BJ (cell line): ENCODE measurements around the gene MRPS27. TPM values are rescaled to one million over a fixed set of nuclear protein-coding genes. Genes with fewer than 3 reads are reported as not detected.

Experiments used
- CTCF ChIA-PET: fragments of 350-600 bp; formaldehyde crosslinking; extraction: SDS; loops from one replicate; lab custom pipeline; 2021; ENCODE audit warnings: antibody characterized with exemption, inconsistent platforms; lab: Yijun Ruan, JAX
- POLR2A ChIA-PET: fragments of 300-600 bp; sonication (Branson Sonifier 250); formaldehyde crosslinking; extraction: SDS; loops from one replicate; lab custom pipeline; 2021; ENCODE audit warnings: antibody characterized with exemption; lab: Charles Lee
- DNase-seq: peaks from one replicate; pipeline ENCODE4 v3.0.0-alpha.2; 2011; ENCODE audit warnings: low read depth
- H3K27me3 ChIP-seq: 2 replicates; pipeline ENCODE4 v1.6.0; 2011; ENCODE audit warnings: low read length; ENCODE audit not compliant: control insufficient read depth, insufficient read depth
- H3K36me3 ChIP-seq: 2 replicates; pipeline ENCODE4 v1.5.1; 2011; ENCODE audit warnings: low read length; ENCODE audit not compliant: control insufficient read depth, insufficient read depth
- H3K4me3 ChIP-seq: 2 replicates; pipeline ENCODE4 v1.5.1; 2011; ENCODE audit warnings: low read depth, mild to moderate bottlenecking, control low read depth, low read length
- CTCF ChIP-seq: IDR thresholded peaks from 2 replicates; pipeline ENCODE4 v1.5.1; 2011; ENCODE audit warnings: low read depth, mild to moderate bottlenecking, control low read depth, inconsistent platforms, low read length, moderate library complexity; ENCODE audit not compliant: insufficient read depth
- polyA plus RNA-seq: library from polyadenylated mRNA; depleted of rRNA; stranded (reverse); fragments of >200 nt; gene quantifications from 2 replicates; pipeline ENCODE4 v1.2.3, GENCODE V29; 2011

The MRPS27 gene
- polyA plus RNA-seq, 1 experiment: 52.6 TPM

- H3K4me3 ChIP-seq: no peak overlapping the region
- ChIA-PET CTCF (interaction anchor here (0.6 to 5.5 kb wide), 35 partner anchors 9 to 584 kb away, joined by 3 to 65 read pairs (median 4); partner anchors contain the start of gene TNPO1), POLR2A (interaction anchor here (0.6 kb wide), 1 partner anchor 46 kb away, joined by 3 read pairs; no protein-coding TSS in a partner anchor)
- TF ChIP-seq CTCF: peak; percentile 80
- DNase-seq: no peak
- no peaks in the 10 kb centered on the region; the same call in none of the 2 replicates for H3K36me3 ChIP-seq
- no peaks in the 10 kb centered on the region for H3K27me3 ChIP-seq
Measured at GRCh38 chr5:72366324-72366976, 46.4 kb upstream of the MRPS27 start.

- Histone ChIP-seq H3K4me3 (no peak overlapping the region), H3K36me3 (no peaks in the 10 kb centered on the region; the same call in none of the 2 replicates), H3K27me3 (no peaks in the 10 kb centered on the region)
- TF ChIP-seq CTCF: no peak
- DNase-seq: no peak
- ChIA-PET POLR2A (no interaction called here), CTCF (interaction anchor here (0.6 to 5.5 kb wide), 9 partner anchors 15 to 553 kb away, joined by 3 to 65 read pairs (median 9); partner anchors contain the start of gene TNPO1)
Measured at GRCh38 chr5:72364951-72365350, 44.9 kb upstream of the MRPS27 start.

- no peak overlapping the region for H3K4me3 ChIP-seq
- CTCF ChIA-PET: interaction anchor here (0.6 to 1.6 kb wide), 2 partner anchors 14 to 567 kb away, joined by 3 to 4 read pairs; no protein-coding TSS in a partner anchor
- POLR2A ChIA-PET: no interaction called here
- no peak for TF ChIP-seq CTCF
- no peaks in the 10 kb centered on the region for H3K27me3 ChIP-seq
- no peak for DNase-seq
- peaks cover 2% of the 10 kb centered on the region for H3K36me3 ChIP-seq
Measured at GRCh38 chr5:72364171-72364570, 44.1 kb upstream of the MRPS27 start.

- no peak for TF ChIP-seq CTCF
- Histone ChIP-seq H3K4me3 (no peak overlapping the region), H3K36me3 (peaks cover 3% of the 10 kb centered on the region), H3K27me3 (no peaks in the 10 kb centered on the region)
- no peak for DNase-seq
- POLR2A ChIA-PET: interaction anchor here (0.7 kb wide), 1 partner anchor 37 kb away, joined by 3 read pairs; no protein-coding TSS in a partner anchor
- CTCF ChIA-PET: interaction anchor here (0.6 to 1.6 kb wide), 4 partner anchors 15 to 168 kb away, joined by 3 to 4 read pairs (median 4); no protein-coding TSS in a partner anchor
Measured at GRCh38 chr5:72363166-72363802, 43.2 kb upstream of the MRPS27 start.

- POLR2A ChIA-PET: no interaction called here
- CTCF ChIA-PET: interaction anchor here (0.7 to 3.5 kb wide), 3 partner anchors 66 to 251 kb away, joined by 3 to 13 read pairs (median 3); no protein-coding TSS in a partner anchor
- no peak for TF ChIP-seq CTCF
- Histone ChIP-seq H3K36me3 (peaks cover 3% of the 10 kb centered on the region), H3K27me3 (no peaks in the 10 kb centered on the region), H3K4me3 (no peak overlapping the region)
- no peak for DNase-seq
Measured at GRCh38 chr5:72359886-72360285, 39.8 kb upstream of the MRPS27 start.
